HEK293T (cell line): ENCODE measurements around the gene OR2L8.

Experiments used
- CTBP1 ChIP-seq: fragments of 450-650 bp; IDR thresholded peaks from 2 replicates; pipeline ENCODE4 v1.6.1; 2016; ENCODE audit warnings: borderline replicate concordance
- FOXK2 ChIP-seq: fragments of 450-650 bp; IDR thresholded peaks from 2 replicates; pipeline ENCODE4 v1.6.1; 2016; ENCODE audit warnings: mild to moderate bottlenecking
- NFRKB ChIP-seq: fragments of 450-650 bp; IDR thresholded peaks from 2 replicates; pipeline ENCODE4 v1.6.1; 2016; ENCODE audit warnings: mild to moderate bottlenecking, moderate library complexity
- SP1 ChIP-seq: fragments of 450-650 bp; IDR thresholded peaks from 2 replicates; pipeline ENCODE4 v1.6.1; 2017
- ZNF384 ChIP-seq: fragments of 450-650 bp; IDR thresholded peaks from 2 replicates; pipeline ENCODE4 v1.6.1; 2016
- TF ChIP-seq, protein P1 (sequence below): fragments of 450-650 bp; IDR thresholded peaks from 2 replicates; pipeline ENCODE4 v1.6.1; 2016

DNA sequence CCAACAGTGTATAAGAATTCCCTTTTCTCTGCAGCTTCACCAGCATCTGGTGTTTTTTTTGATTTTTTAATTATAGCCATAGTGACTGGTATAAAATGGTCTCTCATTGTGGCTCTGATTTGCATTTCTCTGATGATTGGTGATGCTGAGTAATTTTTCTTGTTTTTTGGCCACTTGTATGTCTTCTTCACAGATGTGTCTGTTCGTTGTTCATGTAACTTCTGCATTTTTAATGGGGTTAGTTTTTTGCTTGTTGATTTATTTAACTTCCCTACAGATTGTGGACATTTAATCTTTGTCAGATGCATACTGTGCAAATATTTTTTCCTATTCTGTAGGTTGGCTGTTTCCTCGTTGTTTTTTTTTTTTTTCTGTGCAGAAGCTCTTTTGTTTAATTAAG, 44.3 kb downstream of the OR2L8 start:
- TF ChIP-seq SP1 (no peak), FOXK2 (no peak), CTBP1 (no peak), NFRKB (no peak), ZNF384 (no peak)
- TF ChIP-seq, protein P1, sequence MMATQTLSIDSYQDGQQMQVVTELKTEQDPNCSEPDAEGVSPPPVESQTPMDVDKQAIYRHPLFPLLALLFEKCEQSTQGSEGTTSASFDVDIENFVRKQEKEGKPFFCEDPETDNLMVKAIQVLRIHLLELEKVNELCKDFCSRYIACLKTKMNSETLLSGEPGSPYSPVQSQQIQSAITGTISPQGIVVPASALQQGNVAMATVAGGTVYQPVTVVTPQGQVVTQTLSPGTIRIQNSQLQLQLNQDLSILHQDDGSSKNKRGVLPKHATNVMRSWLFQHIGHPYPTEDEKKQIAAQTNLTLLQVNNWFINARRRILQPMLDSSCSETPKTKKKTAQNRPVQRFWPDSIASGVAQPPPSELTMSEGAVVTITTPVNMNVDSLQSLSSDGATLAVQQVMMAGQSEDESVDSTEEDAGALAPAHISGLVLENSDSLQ = no peak
